Measurements from ENCODE around the gene PRICKLE1.

GRCh38 chr12:42477941-42478340, 111.6 kb downstream of the PRICKLE1 start:
- TF ChIP-seq CTCF (optimal IDR thresholded peaks at IDR 0.05 in 1 of 3, IDR thresholded peaks at IDR 0.05 in 1 of 3, conservative IDR thresholded peaks at IDR 0.05 in 1 of 3; ENCODE audit: extremely low read depth in 1 of 3, insufficient read depth in 2 of 3, low read length in 3 of 3), result no peak
- no peak for TF ChIP-seq EZH2 (IDR thresholded peaks at IDR 0.05; ENCODE audit: low read length)
